ENCODE measurements around the gene KRT33B. TPM values are rescaled to one million over a fixed set of nuclear protein-coding genes. Genes with fewer than 3 reads are reported as not detected.
"Not testable (repeated sequence)": the region's sequence is repeated elsewhere in the genome, so short reads cannot be mapped to it uniquely, and the experiment has no call there.

Gene KRT33B
- total RNA-seq, 1 experiment from 2014 or later = not detected

DNA sequence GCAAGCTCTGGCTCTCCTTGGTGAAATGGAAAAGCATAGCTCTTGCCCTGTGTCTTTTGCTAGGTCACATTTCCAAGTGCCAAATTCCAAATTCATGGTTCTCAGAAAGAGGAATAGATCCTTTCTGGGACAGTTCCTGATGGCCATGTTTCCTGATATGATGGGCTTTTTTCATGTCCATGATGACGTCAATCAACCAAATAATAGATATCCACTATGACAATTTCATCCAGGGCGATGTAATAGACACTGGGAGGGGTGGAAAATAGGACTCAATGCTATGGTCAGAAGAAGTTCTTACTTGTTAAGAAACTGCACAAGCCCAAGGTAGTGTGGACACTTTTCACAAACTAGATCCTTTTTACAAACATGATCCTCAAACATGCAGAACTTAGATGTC is 18.4 kb downstream of the KRT33B start:
- no peak overlapping the region for H3K27ac ChIP-seq (ENCODE audit: low read length)
- ChIA-PET CTCF (no interaction called here), POLR2A (no interaction called here)
- TF ChIP-seq TCF7L2 (IDR thresholded peaks at IDR 0.05; ENCODE audit: low read depth, low read length) = no peak
- TF ChIP-seq POLR2AphosphoS5 (IDR thresholded peaks at IDR 0.05; ENCODE audit: low read depth, low read length) = no peak
- TF ChIP-seq, protein P1, sequence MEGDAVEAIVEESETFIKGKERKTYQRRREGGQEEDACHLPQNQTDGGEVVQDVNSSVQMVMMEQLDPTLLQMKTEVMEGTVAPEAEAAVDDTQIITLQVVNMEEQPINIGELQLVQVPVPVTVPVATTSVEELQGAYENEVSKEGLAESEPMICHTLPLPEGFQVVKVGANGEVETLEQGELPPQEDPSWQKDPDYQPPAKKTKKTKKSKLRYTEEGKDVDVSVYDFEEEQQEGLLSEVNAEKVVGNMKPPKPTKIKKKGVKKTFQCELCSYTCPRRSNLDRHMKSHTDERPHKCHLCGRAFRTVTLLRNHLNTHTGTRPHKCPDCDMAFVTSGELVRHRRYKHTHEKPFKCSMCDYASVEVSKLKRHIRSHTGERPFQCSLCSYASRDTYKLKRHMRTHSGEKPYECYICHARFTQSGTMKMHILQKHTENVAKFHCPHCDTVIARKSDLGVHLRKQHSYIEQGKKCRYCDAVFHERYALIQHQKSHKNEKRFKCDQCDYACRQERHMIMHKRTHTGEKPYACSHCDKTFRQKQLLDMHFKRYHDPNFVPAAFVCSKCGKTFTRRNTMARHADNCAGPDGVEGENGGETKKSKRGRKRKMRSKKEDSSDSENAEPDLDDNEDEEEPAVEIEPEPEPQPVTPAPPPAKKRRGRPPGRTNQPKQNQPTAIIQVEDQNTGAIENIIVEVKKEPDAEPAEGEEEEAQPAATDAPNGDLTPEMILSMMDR (IDR thresholded peaks at IDR 0.05) = no peak
- H3K36me3 ChIP-seq (ENCODE audit: control insufficient read depth, insufficient read depth, low read length) = no peaks in the 10 kb centered on the region
- H3K27me3 ChIP-seq (ENCODE audit: control insufficient read depth, insufficient read depth, low read length) = no peaks in the 10 kb centered on the region; the same call in 1 of the 2 replicates
- in situ Hi-C loops (cut with HindIII; ENCODE audit: low pct_unique_long_range_greater_than_20kb, low sequenced_read_pairs) = no loop called here
- ATAC-seq = no peak
- no TSS peak for BruUV-seq (replicated peaks)
- H3K9me3 ChIP-seq (ENCODE audit: control insufficient read depth, insufficient read depth, low read depth, low read length) = no peaks in the 10 kb centered on the region
- no peak for DNase-seq (ENCODE audit: low read depth, low spot score)
- intact Hi-C loops (cut with micrococcal nuclease; ENCODE audit: unreplicated experiment) = no loop called here
- no peak overlapping the region for H3K4me3 ChIP-seq (ENCODE audit: low read depth in 2 of 2, low read length in 2 of 2)
- H3K4me1 ChIP-seq (ENCODE audit: control insufficient read depth, insufficient read depth, low read length) = no peaks in the 10 kb centered on the region

DNA sequence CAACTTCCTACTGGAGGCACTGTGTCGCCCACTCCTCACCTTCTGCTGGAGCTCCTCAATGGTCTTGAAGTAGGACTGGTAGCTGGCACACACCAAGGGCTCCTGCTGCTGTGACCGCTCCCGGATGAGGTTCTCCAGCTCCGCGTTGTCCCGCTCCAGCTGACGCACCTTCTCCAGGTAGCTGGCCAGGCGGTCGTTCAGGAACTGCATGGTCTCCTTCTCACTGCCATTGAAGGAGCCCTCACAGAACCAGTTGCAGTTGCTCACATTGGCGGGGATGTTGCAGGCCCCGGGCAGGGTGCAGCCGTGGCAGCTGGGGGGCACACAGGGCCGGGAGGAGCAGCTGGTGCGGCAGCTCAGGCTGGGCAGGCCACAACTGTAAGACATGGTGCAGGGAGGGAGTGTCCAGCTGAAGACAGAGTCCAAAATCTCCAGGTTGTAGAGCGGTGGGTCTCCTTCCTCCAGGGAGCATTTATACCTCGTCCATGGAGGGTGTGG is 19.2 kb downstream of the KRT33B start, which contains the start of gene KRT33A:
Gene KRT33A (minus strand): TSS at position 448 of the 498 bp plus-strand sequence. CDS start 61 bp downstream, at position 387.
- POLR2A ChIA-PET; H3K4me3 ChIP-seq (ENCODE audit: low read depth in 2 of 2, low read length in 2 of 2); DNase-seq (ENCODE audit: low read depth, low spot score); H3K36me3 ChIP-seq (ENCODE audit: control insufficient read depth, insufficient read depth, low read length); H3K4me1 ChIP-seq (ENCODE audit: control insufficient read depth, insufficient read depth, low read length); in situ Hi-C loops (cut with HindIII; ENCODE audit: low pct_unique_long_range_greater_than_20kb, low sequenced_read_pairs); ATAC-seq; H3K27me3 ChIP-seq (ENCODE audit: control insufficient read depth, insufficient read depth, low read length); CTCF ChIA-PET; BruUV-seq (replicated peaks); H3K9me3 ChIP-seq (ENCODE audit: control insufficient read depth, insufficient read depth, low read depth, low read length); intact Hi-C loops (cut with micrococcal nuclease; ENCODE audit: unreplicated experiment); H3K27ac ChIP-seq (ENCODE audit: low read length): not testable (repeated sequence)

DNA sequence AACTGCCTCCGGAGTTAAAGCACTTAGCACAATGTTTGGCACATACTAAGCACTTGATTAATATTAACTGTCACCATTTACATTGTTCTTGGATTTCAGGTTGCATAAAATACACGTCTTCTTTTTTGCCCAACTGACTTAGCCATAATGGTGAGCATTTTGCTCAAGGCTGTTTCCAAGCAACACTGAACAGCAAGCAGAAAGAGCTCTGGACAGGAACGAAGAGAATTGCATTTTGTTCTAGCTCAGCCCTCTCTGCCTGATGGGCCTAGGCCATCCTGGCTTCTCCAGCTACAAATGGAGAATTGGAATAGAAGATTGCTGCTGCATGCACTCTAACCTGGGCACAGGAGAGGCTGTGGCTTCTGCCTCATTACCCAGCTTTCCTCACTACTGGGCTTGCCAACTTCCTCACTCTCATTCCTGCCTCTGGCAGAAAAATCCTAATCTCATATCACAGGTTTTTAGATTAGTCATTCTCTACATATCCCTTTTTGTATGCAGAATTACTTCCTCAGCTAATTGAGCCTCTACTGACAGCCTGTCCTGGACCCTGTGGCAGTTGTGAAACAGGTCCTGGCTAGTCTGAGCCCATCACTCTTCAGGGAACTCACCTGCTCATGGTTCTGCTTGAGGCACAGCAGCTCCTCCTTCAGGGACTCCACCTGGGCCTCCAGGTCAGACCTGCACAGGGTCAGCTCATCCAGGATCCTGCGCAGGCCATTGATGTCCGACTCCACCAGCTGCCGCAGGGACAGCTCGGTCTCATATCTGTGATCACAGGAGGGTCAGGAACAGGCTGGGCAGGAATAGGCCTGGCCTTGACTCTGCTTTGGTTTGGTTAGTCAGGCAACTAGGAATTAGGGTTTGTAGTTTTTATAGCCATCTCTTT is 21.5 kb downstream of the KRT33B start:
- CTCF ChIA-PET = no interaction called here
- no peaks in the 10 kb centered on the region for H3K27me3 ChIP-seq (ENCODE audit: control insufficient read depth, insufficient read depth, low read length)
- TF ChIP-seq TCF7L2 (IDR thresholded peaks at IDR 0.05; ENCODE audit: low read depth, low read length) (no peak), POLR2AphosphoS5 (IDR thresholded peaks at IDR 0.05; ENCODE audit: low read depth, low read length) (no peak), SIN3A (IDR thresholded peaks at IDR 0.05; ENCODE audit: borderline replicate concordance, insufficient read depth, low read depth, low read length) (no peak)
- TF ChIP-seq, protein P2, sequence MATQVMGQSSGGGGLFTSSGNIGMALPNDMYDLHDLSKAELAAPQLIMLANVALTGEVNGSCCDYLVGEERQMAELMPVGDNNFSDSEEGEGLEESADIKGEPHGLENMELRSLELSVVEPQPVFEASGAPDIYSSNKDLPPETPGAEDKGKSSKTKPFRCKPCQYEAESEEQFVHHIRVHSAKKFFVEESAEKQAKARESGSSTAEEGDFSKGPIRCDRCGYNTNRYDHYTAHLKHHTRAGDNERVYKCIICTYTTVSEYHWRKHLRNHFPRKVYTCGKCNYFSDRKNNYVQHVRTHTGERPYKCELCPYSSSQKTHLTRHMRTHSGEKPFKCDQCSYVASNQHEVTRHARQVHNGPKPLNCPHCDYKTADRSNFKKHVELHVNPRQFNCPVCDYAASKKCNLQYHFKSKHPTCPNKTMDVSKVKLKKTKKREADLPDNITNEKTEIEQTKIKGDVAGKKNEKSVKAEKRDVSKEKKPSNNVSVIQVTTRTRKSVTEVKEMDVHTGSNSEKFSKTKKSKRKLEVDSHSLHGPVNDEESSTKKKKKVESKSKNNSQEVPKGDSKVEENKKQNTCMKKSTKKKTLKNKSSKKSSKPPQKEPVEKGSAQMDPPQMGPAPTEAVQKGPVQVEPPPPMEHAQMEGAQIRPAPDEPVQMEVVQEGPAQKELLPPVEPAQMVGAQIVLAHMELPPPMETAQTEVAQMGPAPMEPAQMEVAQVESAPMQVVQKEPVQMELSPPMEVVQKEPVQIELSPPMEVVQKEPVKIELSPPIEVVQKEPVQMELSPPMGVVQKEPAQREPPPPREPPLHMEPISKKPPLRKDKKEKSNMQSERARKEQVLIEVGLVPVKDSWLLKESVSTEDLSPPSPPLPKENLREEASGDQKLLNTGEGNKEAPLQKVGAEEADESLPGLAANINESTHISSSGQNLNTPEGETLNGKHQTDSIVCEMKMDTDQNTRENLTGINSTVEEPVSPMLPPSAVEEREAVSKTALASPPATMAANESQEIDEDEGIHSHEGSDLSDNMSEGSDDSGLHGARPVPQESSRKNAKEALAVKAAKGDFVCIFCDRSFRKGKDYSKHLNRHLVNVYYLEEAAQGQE (IDR thresholded peaks at IDR 0.05; ENCODE audit: insufficient read depth in 1 of 2, low read depth in 2 of 2, low read length in 1 of 2) = no peak
- TF ChIP-seq, protein P1 (IDR thresholded peaks at IDR 0.05) = no peak
- H3K4me3 ChIP-seq (ENCODE audit: low read depth in 2 of 2, low read length in 2 of 2) = no peak overlapping the region
- no peak overlapping the region for H3K27ac ChIP-seq (ENCODE audit: low read length)
- no peaks in the 10 kb centered on the region for H3K9me3 ChIP-seq (ENCODE audit: control insufficient read depth, insufficient read depth, low read depth, low read length)
- no peak for DNase-seq (ENCODE audit: low read depth, low spot score)
- in situ Hi-C loops (cut with HindIII; ENCODE audit: low pct_unique_long_range_greater_than_20kb, low sequenced_read_pairs) = no loop called here
- H3K4me1 ChIP-seq (ENCODE audit: control insufficient read depth, insufficient read depth, low read length) = no peaks in the 10 kb centered on the region
- no peak for ATAC-seq
- POLR2A ChIA-PET = interaction anchor here (0.5 kb wide), 1 partner anchor 478 kb away, joined by 17 read pairs; no protein-coding TSS in a partner anchor
- BruUV-seq (replicated peaks) = no TSS peak
- intact Hi-C loops (cut with micrococcal nuclease; ENCODE audit: unreplicated experiment) = no loop called here
- no peaks in the 10 kb centered on the region for H3K36me3 ChIP-seq (ENCODE audit: control insufficient read depth, insufficient read depth, low read length)

DNA sequence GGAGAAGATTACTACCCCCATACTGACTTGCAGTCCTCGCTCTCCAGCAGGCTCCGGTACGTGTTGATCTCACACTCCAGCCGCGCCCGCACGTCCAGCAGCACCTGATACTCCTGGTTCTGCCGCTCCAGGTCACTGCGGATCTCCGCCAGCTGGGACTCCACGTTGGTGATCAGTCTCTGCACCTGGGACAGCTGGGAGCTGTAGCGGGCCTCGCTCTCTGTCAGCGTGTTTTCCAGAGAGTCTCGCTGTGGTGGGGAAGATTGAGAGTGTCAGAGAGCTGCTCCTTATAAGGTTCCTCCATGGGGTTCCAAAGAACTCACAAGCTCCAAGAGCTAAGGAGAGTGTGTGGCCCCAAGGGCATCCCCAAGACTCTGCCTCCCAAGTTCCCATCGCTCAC is 23.2 kb downstream of the KRT33B start:
- H3K27me3 ChIP-seq (ENCODE audit: control insufficient read depth, insufficient read depth, low read length); H3K9me3 ChIP-seq (ENCODE audit: control insufficient read depth, insufficient read depth, low read depth, low read length); H3K27ac ChIP-seq (ENCODE audit: low read length); POLR2A ChIA-PET; ATAC-seq; in situ Hi-C loops (cut with HindIII; ENCODE audit: low pct_unique_long_range_greater_than_20kb, low sequenced_read_pairs); BruUV-seq (replicated peaks); CTCF ChIA-PET; intact Hi-C loops (cut with micrococcal nuclease; ENCODE audit: unreplicated experiment); H3K36me3 ChIP-seq (ENCODE audit: control insufficient read depth, insufficient read depth, low read length); H3K4me1 ChIP-seq (ENCODE audit: control insufficient read depth, insufficient read depth, low read length); DNase-seq (ENCODE audit: low read depth, low spot score); H3K4me3 ChIP-seq (ENCODE audit: low read depth in 2 of 2, low read length in 2 of 2): not testable (repeated sequence)

All from Panc1 (cell line).